ENCODE measurements around the gene RAD51B. TPM values are rescaled to one million over a fixed set of nuclear protein-coding genes. Genes with fewer than 3 reads are reported as not detected.
A peak's percentile ranks its signal among the peaks of the same experiment; 100 is the strongest.

The RAD51B gene
- total and polyA plus RNA-seq, 8 donors = 10.8 to 18.3 (median 14.1) TPM

GRCh38 chr14:68451696-68452373 lies 632.3 kb downstream of the RAD51B start:
- TF ChIP-seq CTCF (IDR thresholded peaks at IDR 0.05) = no peak
- Histone ChIP-seq H3K36me3 (no peaks in the 10 kb centered on the region), H3K4me3 (no peak overlapping the region), H3K27ac (peak overlapping the region in 1 of 2 donors; percentile 27), H3K4me1 (peaks cover 0 to 6% of the 10 kb centered on the region in 2 donors), H3K9me3 (peaks cover 0 to 12% of the 10 kb centered on the region in 2 donors), H3K27me3 (no peaks in the 10 kb centered on the region)
- ATAC-seq (peak; percentile 36), DNase-seq (no peak)
- intact Hi-C loops (cut with DNase I) = no loop called here

- TF ChIP-seq CTCF (IDR thresholded peaks at IDR 0.05) = no peak
- peaks cover 21 to 26% of the 10 kb centered on the region in 2 donors for H3K4me1 ChIP-seq
- DNase-seq (no peak), ATAC-seq (no peak)
- intact Hi-C loops (cut with DNase I) = no loop called here
- no peak overlapping the region for H3K4me3 ChIP-seq
- H3K27ac ChIP-seq = peak overlapping the region; percentile 77 to 78
- H3K36me3 ChIP-seq = no peaks in the 10 kb centered on the region
- no peaks in the 10 kb centered on the region for H3K27me3 ChIP-seq
- peaks cover 0 to 12% of the 10 kb centered on the region in 2 donors for H3K9me3 ChIP-seq
Observed at GRCh38 chr14:68458253-68458652, 638.7 kb downstream of the RAD51B start.

GRCh38 chr14:68458840-68459469 lies 639.4 kb downstream of the RAD51B start:
- TF ChIP-seq CTCF (IDR thresholded peaks at IDR 0.05) = no peak
- intact Hi-C loops (cut with DNase I) = no loop called here
- DNase-seq (peak in 2 of 4 donors; percentile 51 to 72), ATAC-seq (peak; percentile 83)
- peaks cover 0 to 12% of the 10 kb centered on the region in 2 donors for H3K9me3 ChIP-seq
- H3K36me3 ChIP-seq = no peaks in the 10 kb centered on the region
- H3K27ac ChIP-seq = peak overlapping the region; percentile 77 to 78
- H3K4me1 ChIP-seq = peaks cover 21 to 26% of the 10 kb centered on the region in 2 donors
- H3K4me3 ChIP-seq = no peak overlapping the region
- H3K27me3 ChIP-seq = no peaks in the 10 kb centered on the region

- no peak overlapping the region for H3K4me3 ChIP-seq
- H3K27ac ChIP-seq = peak overlapping the region; percentile 77 to 78
- H3K36me3 ChIP-seq = no peaks in the 10 kb centered on the region
- H3K27me3 ChIP-seq = no peaks in the 10 kb centered on the region
- H3K4me1 ChIP-seq = peaks cover 21 to 32% of the 10 kb centered on the region in 2 donors
- TF ChIP-seq CTCF (IDR thresholded peaks at IDR 0.05) = no peak
- intact Hi-C loops (cut with DNase I) = no loop called here
- no peak for DNase-seq
- peak; percentile 22 for ATAC-seq
- peaks cover 0 to 9% of the 10 kb centered on the region in 2 donors for H3K9me3 ChIP-seq
Observed at GRCh38 chr14:68459480-68460136, 640.0 kb downstream of the RAD51B start.

- DNase-seq (no peak), ATAC-seq (no peak)
- Histone ChIP-seq H3K9me3 (no peaks in the 10 kb centered on the region), H3K36me3 (no peaks in the 10 kb centered on the region), H3K4me3 (no peak overlapping the region), H3K27ac (peak overlapping the region; percentile 77 to 78), H3K4me1 (peaks cover 25 to 41% of the 10 kb centered on the region in 2 donors), H3K27me3 (no peaks in the 10 kb centered on the region)
- intact Hi-C loops (cut with DNase I) = no loop called here
- TF ChIP-seq CTCF (IDR thresholded peaks at IDR 0.05) = no peak
Observed at GRCh38 chr14:68460541-68460940, 641.0 kb downstream of the RAD51B start.

All from left lung (tissue), 10 donors.